NB4 (cell line): Measurements from ENCODE around the gene RRAS2.

Experiments used
- MYC ChIP-seq: IDR thresholded peaks from 2 replicates; pipeline ENCODE4 v1.6.1; 2011; ENCODE audit warnings: low read depth, low read length
- POLR2A ChIP-seq: IDR thresholded peaks from 2 replicates; pipeline ENCODE4 v1.6.1; 2011; ENCODE audit warnings: mild to moderate bottlenecking; ENCODE audit not compliant: insufficient read length; ENCODE audit errors: extremely low read depth
- TF ChIP-seq, protein P1 (sequence below): IDR thresholded peaks from one replicate; pipeline ENCODE4 v1.5.1; 2012; ENCODE audit warnings: low read depth, low read length
- TF ChIP-seq, protein P2 (sequence below): IDR thresholded peaks from 2 replicates; pipeline ENCODE4 v1.6.1; 2011; ENCODE audit warnings: low read depth, low read length

DNA sequence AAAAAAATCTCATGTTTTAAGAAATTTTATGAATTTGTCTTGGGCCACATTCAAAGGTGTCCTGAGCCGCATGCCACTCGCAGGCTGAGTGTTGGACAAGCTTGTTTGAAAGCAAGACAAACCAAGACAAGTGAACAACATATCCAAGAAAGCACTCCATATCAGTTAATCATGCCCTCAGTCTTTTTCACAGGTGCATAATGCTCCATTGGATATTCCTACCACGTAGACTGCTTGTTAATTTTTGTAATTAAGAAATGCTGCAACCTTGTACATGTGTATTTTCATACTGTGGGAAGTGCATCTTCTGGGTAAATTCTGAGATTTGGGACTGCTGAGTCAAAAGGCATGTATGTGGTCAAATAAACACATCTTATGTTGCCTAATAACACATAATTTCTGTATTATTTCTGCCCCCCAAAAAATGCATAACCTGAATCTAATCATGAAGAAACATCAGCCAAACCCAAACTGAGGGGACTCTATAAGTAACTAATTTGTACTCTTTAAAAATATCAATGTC is 8.2 kb downstream of the RRAS2 start:
- TF ChIP-seq, protein P1, sequence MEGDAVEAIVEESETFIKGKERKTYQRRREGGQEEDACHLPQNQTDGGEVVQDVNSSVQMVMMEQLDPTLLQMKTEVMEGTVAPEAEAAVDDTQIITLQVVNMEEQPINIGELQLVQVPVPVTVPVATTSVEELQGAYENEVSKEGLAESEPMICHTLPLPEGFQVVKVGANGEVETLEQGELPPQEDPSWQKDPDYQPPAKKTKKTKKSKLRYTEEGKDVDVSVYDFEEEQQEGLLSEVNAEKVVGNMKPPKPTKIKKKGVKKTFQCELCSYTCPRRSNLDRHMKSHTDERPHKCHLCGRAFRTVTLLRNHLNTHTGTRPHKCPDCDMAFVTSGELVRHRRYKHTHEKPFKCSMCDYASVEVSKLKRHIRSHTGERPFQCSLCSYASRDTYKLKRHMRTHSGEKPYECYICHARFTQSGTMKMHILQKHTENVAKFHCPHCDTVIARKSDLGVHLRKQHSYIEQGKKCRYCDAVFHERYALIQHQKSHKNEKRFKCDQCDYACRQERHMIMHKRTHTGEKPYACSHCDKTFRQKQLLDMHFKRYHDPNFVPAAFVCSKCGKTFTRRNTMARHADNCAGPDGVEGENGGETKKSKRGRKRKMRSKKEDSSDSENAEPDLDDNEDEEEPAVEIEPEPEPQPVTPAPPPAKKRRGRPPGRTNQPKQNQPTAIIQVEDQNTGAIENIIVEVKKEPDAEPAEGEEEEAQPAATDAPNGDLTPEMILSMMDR, result no peak
- TF ChIP-seq POLR2A, result no peak
- TF ChIP-seq, protein P2, sequence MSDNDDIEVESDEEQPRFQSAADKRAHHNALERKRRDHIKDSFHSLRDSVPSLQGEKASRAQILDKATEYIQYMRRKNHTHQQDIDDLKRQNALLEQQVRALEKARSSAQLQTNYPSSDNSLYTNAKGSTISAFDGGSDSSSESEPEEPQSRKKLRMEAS, result no peak
- no peak for TF ChIP-seq MYC
